ENCODE results near the gene VTN. TPM values are rescaled to one million over a fixed set of nuclear protein-coding genes. Genes with fewer than 3 reads are reported as not detected.
A peak's percentile ranks its signal among the peaks of the same experiment; 100 is the strongest.

VTN gene
- total and polyA plus RNA-seq, 7 experiments from 2014 or later: 0.08 to 0.65 (median 0.19) TPM; not detected in 4

DNA sequence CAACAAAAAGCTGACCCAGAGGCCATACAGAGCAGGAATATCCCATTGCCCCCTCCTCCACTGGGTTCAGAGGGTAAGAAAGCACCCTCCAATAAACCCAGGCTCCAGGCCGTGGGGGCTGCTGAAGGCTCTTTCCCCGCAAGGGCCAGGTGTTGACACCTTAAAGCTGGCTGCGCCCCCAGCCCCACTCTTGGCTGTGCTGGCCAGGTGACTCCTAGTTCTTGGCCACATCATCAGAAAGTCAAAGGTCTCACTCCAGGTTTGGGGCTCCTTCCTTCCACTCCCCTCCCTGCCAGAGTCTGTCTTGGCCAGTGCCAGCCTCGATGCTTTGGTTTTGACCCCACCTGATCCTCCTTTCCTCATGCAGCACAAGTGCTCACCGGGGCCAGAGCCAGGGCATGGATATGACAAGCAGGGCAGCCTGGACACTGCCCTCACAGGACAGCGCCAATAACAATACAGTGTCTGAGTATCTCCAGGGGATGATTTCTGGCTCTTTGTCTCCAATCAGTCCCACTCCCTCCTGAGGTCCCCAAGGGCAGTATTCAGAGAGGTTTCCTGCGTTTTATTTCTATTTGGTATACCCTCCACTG is 27.7 kb upstream of the VTN start:
- no peaks in the 10 kb centered on the region for H3K27me3 ChIP-seq (ENCODE audit: control insufficient read depth in 2 of 2, insufficient read depth in 2 of 2, low read length in 2 of 2)

GRCh38 chr17:28397275-28397674 is 27.2 kb upstream of the VTN start:
- H3K9me3 ChIP-seq (ENCODE audit: control insufficient read depth in 2 of 3, low read length in 3 of 3): no peaks in the 10 kb centered on the region
- Mint-ChIP-seq H3K9me3 (peaks cover 0 to 1% (median 0%) of the 10 kb centered on the region in 11 donors), H3K36me3 (peaks cover 5 to 19% (median 6%) of the 10 kb centered on the region in 5 donors), H3K27me3 (no peaks in the 10 kb centered on the region), H3K27ac (no peak overlapping the region), H3K4me1 (peaks cover 0 to 4% (median 0%) of the 10 kb centered on the region in 7 donors), H3K4me3 (no peak overlapping the region)
- ATAC-seq (no peak), DNase-seq (no peak)
- ChIA-PET POLR2A (interaction anchor here (0.6 kb wide), 1 partner anchor 475 kb away, joined by 3 read pairs; no protein-coding TSS in a partner anchor), CTCF (no interaction called here)
- H3K36me3 ChIP-seq (ENCODE audit: control insufficient read depth in 2 of 3, insufficient read depth in 3 of 3, low read length in 3 of 3): peaks cover 0 to 44% (median 0%) of the 10 kb centered on the region in 3 experiments
- H3K4me1 ChIP-seq (ENCODE audit: control insufficient read depth in 2 of 2, insufficient read depth in 2 of 2, low read length in 2 of 2): no peaks in the 10 kb centered on the region
- H3K4me3 ChIP-seq (ENCODE audit: low read length): no peak overlapping the region
- H3K27ac ChIP-seq (ENCODE audit: low read depth, low read length): no peak overlapping the region
- no peaks in the 10 kb centered on the region for H3K27me3 ChIP-seq (ENCODE audit: control insufficient read depth in 2 of 2, insufficient read depth in 2 of 2, low read length in 2 of 2)
- intact Hi-C loops (cut with micrococcal nuclease): no loop called here

More for the DNA sequence above, 27.7 kb upstream of the VTN start:
- intact Hi-C loops (cut with micrococcal nuclease): no loop called here
- Mint-ChIP-seq H3K27ac (peak overlapping the region in 2 of 9 donors; percentile 52 to 61), H3K4me1 (peaks cover 0 to 7% (median 0%) of the 10 kb centered on the region in 7 donors), H3K36me3 (peaks cover 5 to 19% (median 6%) of the 10 kb centered on the region in 5 donors), H3K27me3 (no peaks in the 10 kb centered on the region), H3K4me3 (no peak overlapping the region), H3K9me3 (peaks cover 0 to 1% (median 0%) of the 10 kb centered on the region in 11 donors)
- Histone ChIP-seq H3K36me3 (ENCODE audit: control insufficient read depth in 2 of 3, insufficient read depth in 3 of 3, low read length in 3 of 3) (peaks cover 0 to 39% (median 0%) of the 10 kb centered on the region in 3 experiments), H3K4me1 (ENCODE audit: control insufficient read depth in 2 of 2, insufficient read depth in 2 of 2, low read length in 2 of 2) (no peaks in the 10 kb centered on the region), H3K9me3 (ENCODE audit: control insufficient read depth in 2 of 3, low read length in 3 of 3) (no peaks in the 10 kb centered on the region), H3K4me3 (ENCODE audit: low read length) (no peak overlapping the region), H3K27ac (ENCODE audit: low read depth, low read length) (no peak overlapping the region)
- ATAC-seq: no peak
- CTCF ChIA-PET: no interaction called here
- POLR2A ChIA-PET: interaction anchor here (0.6 kb wide), 2 partner anchors 10 to 474 kb away, joined by 3 to 6 read pairs; no protein-coding TSS in a partner anchor
- no peak for DNase-seq

DNA sequence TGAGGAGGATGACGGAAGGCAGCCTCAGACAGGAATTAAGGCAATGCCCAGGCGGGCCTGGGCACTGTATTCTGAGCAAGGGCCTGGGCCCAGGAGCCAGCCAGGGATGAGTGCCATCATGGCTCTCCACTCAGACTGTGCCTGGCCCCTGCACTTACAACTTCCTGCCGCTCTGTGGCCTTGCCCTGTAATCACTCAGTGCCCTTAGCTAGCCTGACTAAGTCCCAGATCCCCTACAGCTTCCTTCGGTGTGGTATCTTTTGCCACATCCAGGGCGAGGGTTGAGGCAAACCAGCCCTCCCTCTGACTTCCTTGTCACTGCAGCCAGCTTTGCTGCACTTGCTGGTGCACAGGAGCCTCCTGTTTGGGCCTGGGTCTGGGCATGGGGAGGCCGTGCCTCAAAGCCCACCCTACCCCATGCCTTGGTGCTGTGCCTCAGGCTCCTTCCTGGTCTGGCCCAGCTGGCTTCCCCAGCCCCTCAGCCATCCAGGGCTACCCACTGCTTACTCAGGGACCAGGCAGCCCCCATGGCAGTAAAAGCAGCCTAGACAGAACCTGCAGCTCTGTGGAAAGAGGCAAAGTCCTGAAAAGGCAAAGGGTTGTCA is 26.6 kb upstream of the VTN start:
- Mint-ChIP-seq H3K4me1 (peaks cover 0 to 2% (median 0%) of the 10 kb centered on the region in 7 donors), H3K27me3 (no peaks in the 10 kb centered on the region)
- CTCF ChIA-PET: no interaction called here

GRCh38 chr17:28395968-28396367 is 25.9 kb upstream of the VTN start:
- Histone ChIP-seq H3K36me3 (ENCODE audit: control insufficient read depth in 2 of 3, insufficient read depth in 3 of 3, low read length in 3 of 3) (peaks cover 0 to 52% (median 2%) of the 10 kb centered on the region in 3 experiments), H3K4me1 (ENCODE audit: control insufficient read depth in 2 of 2, insufficient read depth in 2 of 2, low read length in 2 of 2) (no peaks in the 10 kb centered on the region), H3K4me3 (ENCODE audit: low read length) (no peak overlapping the region), H3K27ac (ENCODE audit: low read depth, low read length) (no peak overlapping the region), H3K9me3 (ENCODE audit: control insufficient read depth in 2 of 3, low read length in 3 of 3) (no peaks in the 10 kb centered on the region), H3K27me3 (ENCODE audit: control insufficient read depth in 2 of 2, insufficient read depth in 2 of 2, low read length in 2 of 2) (no peaks in the 10 kb centered on the region)
- H3K36me3 Mint-ChIP-seq: peaks cover 9 to 24% (median 11%) of the 10 kb centered on the region in 5 donors
- CTCF ChIA-PET: interaction anchor here (1.4 kb wide), 1 partner anchor 21 kb away, joined by 4 read pairs; no protein-coding TSS in a partner anchor
- H3K27me3 Mint-ChIP-seq: no peaks in the 10 kb centered on the region
- DNase-seq (no peak), ATAC-seq (no peak)
- POLR2A ChIA-PET: no interaction called here
- intact Hi-C loops (cut with micrococcal nuclease): no loop called here
- H3K27ac Mint-ChIP-seq: no peak overlapping the region
- H3K4me1 Mint-ChIP-seq: peaks cover 0 to 2% (median 0%) of the 10 kb centered on the region in 7 donors
- H3K4me3 Mint-ChIP-seq: no peak overlapping the region
- peaks cover 0 to 1% (median 0%) of the 10 kb centered on the region in 11 donors for H3K9me3 Mint-ChIP-seq

More for the DNA sequence above, 26.6 kb upstream of the VTN start:
- no peaks in the 10 kb centered on the region for H3K9me3 ChIP-seq (ENCODE audit: control insufficient read depth in 2 of 3, low read length in 3 of 3)
- H3K36me3 ChIP-seq (ENCODE audit: control insufficient read depth in 2 of 3, insufficient read depth in 3 of 3, low read length in 3 of 3): peaks cover 0 to 45% (median 0%) of the 10 kb centered on the region in 3 experiments
- H3K9me3 Mint-ChIP-seq: peaks cover 0 to 1% (median 0%) of the 10 kb centered on the region in 11 donors
- H3K4me1 ChIP-seq (ENCODE audit: control insufficient read depth in 2 of 2, insufficient read depth in 2 of 2, low read length in 2 of 2): no peaks in the 10 kb centered on the region
- intact Hi-C loops (cut with micrococcal nuclease): no loop called here
- H3K4me3 Mint-ChIP-seq: no peak overlapping the region
- DNase-seq (no peak), ATAC-seq (no peak)
- H3K27ac ChIP-seq (ENCODE audit: low read depth, low read length): no peak overlapping the region
- no peak overlapping the region for H3K27ac Mint-ChIP-seq
- POLR2A ChIA-PET: interaction anchor here (0.6 kb wide), 1 partner anchor 475 kb away, joined by 3 read pairs; no protein-coding TSS in a partner anchor
- no peak overlapping the region for H3K4me3 ChIP-seq (ENCODE audit: low read length)
- H3K36me3 Mint-ChIP-seq: peaks cover 5 to 19% (median 6%) of the 10 kb centered on the region in 5 donors
- no peaks in the 10 kb centered on the region for H3K27me3 ChIP-seq (ENCODE audit: control insufficient read depth in 2 of 2, insufficient read depth in 2 of 2, low read length in 2 of 2)

- Mint-ChIP-seq H3K27ac (peak overlapping the region in 1 of 9 donors; percentile 53), H3K4me1 (peaks cover 0 to 2% (median 0%) of the 10 kb centered on the region in 7 donors), H3K27me3 (no peaks in the 10 kb centered on the region), H3K36me3 (peaks cover 11 to 29% (median 14%) of the 10 kb centered on the region in 5 donors), H3K4me3 (no peak overlapping the region), H3K9me3 (peaks cover 0 to 1% (median 0%) of the 10 kb centered on the region in 11 donors)
- no peaks in the 10 kb centered on the region for H3K27me3 ChIP-seq (ENCODE audit: control insufficient read depth in 2 of 2, insufficient read depth in 2 of 2, low read length in 2 of 2)
- intact Hi-C loops (cut with micrococcal nuclease): no loop called here
- ATAC-seq (no peak), DNase-seq (no peak)
- no peak overlapping the region for H3K27ac ChIP-seq (ENCODE audit: low read depth, low read length)
- no peaks in the 10 kb centered on the region for H3K9me3 ChIP-seq (ENCODE audit: control insufficient read depth in 2 of 3, low read length in 3 of 3)
- POLR2A ChIA-PET: no interaction called here
- CTCF ChIA-PET: interaction anchor here (1.4 kb wide), 1 partner anchor 21 kb away, joined by 4 read pairs; no protein-coding TSS in a partner anchor
- H3K36me3 ChIP-seq (ENCODE audit: control insufficient read depth in 2 of 3, insufficient read depth in 3 of 3, low read length in 3 of 3): peaks cover 0 to 58% (median 4%) of the 10 kb centered on the region in 3 experiments
- H3K4me3 ChIP-seq (ENCODE audit: low read length): no peak overlapping the region
- no peaks in the 10 kb centered on the region for H3K4me1 ChIP-seq (ENCODE audit: control insufficient read depth in 2 of 2, insufficient read depth in 2 of 2, low read length in 2 of 2)
Observed at GRCh38 chr17:28395426-28395825, 25.3 kb upstream of the VTN start.

DNA sequence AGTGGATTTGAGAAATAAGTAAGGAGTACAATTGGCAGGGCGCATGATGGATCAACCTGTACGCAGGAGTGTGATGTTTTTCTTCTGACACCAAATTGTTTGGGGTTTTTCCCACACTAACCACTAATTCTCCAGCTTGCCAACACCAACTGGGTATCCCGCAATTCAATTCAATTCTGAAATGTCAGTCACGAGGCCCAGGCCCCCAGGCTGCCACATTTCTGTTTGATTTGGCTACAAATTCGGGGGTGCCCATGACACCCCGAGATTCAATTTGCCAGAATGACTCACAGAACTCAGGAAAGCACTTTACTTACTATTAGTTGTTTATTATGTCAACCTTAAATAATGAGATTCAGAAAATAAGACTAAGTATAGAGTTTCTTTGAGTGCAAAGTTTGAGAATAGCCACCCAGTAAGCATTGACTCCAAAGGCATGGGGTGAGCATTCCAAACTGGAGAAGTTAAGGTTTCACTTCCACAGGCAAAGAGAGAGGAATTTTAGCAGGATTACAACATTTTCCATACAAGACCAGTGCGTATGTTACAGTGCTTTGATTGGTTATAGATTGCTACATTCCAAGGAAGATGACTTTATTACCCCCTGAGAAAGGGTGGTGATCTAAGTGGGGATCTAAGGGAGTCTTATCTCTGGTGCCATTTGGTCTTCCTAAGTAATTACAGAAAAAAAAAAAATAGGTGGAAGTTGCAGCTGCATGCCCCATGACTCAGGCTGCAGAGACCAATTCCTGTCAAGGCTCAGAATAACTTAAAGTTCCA is 24.4 kb upstream of the VTN start:
- H3K4me1 Mint-ChIP-seq: peaks cover 0 to 2% (median 0%) of the 10 kb centered on the region in 7 donors
- peaks cover 0 to 1% (median 0%) of the 10 kb centered on the region in 11 donors for H3K9me3 Mint-ChIP-seq
- Histone ChIP-seq H3K4me3 (ENCODE audit: low read length) (no peak overlapping the region), H3K4me1 (ENCODE audit: control insufficient read depth in 2 of 2, insufficient read depth in 2 of 2, low read length in 2 of 2) (no peaks in the 10 kb centered on the region), H3K9me3 (ENCODE audit: control insufficient read depth in 2 of 3, low read length in 3 of 3) (no peaks in the 10 kb centered on the region), H3K36me3 (ENCODE audit: control insufficient read depth in 2 of 3, insufficient read depth in 3 of 3, low read length in 3 of 3) (peaks cover 0 to 66% (median 4%) of the 10 kb centered on the region in 3 experiments), H3K27ac (ENCODE audit: low read depth, low read length) (no peak overlapping the region), H3K27me3 (ENCODE audit: control insufficient read depth in 2 of 2, insufficient read depth in 2 of 2, low read length in 2 of 2) (no peaks in the 10 kb centered on the region)
- DNase-seq: no peak
- POLR2A ChIA-PET: interaction anchor here (0.6 to 1.1 kb wide), 2 partner anchors 8 to 36 kb away, joined by 3 read pairs; no protein-coding TSS in a partner anchor
- peak overlapping the region in 1 of 9 donors; percentile 26 for H3K27ac Mint-ChIP-seq
- CTCF ChIA-PET: interaction anchor here (1.4 kb wide), 1 partner anchor 22 kb away, joined by 4 read pairs; no protein-coding TSS in a partner anchor
- intact Hi-C loops (cut with micrococcal nuclease): no loop called here
- no peaks in the 10 kb centered on the region for H3K27me3 Mint-ChIP-seq
- H3K4me3 Mint-ChIP-seq: no peak overlapping the region
- H3K36me3 Mint-ChIP-seq: peaks cover 12 to 38% (median 22%) of the 10 kb centered on the region in 5 donors
- no peak for ATAC-seq

Measured in naive thymus-derived CD4-positive, alpha-beta T cell (primary cell).